ENCODE results near the gene NOC3L.
"Not testable (repeated sequence)": the region's sequence is repeated elsewhere in the genome, so short reads cannot be mapped to it uniquely, and the experiment has no call there.

The NOC3L gene

DNA sequence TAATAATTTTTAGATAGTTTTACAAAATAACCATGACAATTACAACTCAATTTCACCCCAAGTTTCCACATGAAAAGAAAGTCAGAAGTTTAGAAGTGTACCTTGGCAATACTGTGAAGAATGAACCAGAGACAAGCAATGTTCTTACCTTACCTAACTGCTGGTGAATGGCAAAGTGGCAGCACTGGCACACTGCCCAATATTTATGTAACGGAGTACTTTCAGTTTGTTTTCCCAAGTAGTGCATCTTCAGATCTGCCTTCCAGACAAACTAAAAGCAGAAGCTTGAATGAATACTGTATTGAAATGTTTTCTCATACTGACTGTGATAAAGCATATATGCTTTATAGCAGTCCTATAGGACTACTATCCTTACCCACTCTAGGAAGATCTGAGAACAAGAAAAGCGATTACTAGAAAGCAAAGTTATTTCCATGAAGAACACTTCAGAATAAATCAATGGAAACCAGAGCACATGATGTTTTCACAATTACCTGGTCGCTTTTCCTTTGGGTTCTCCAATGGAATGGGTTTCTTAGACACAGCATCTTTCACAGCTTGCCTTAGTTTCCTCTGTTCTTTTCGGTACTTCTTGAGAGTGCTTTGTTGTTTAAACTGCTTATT, 1.5 kb downstream of the NOC3L start:
- DNase-seq = no peak

DNA sequence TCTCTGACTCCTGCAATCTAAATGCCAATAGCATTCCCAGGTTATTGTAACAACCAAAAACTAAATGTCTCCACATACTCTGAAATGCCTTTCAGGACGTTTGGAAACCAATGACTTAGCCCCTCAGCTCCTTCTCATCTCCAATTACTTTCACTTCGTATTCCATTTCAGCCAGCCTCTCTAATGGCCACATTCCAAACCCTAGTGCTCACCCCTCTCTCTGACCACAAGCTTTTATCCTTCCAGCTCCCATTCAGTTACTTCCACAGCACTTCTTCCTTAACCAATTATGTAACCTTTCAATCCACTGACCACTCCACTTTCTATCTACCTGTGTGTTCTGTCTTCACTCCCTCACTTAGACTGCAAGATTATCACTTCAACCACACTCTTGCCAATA, 4.3 kb downstream of the NOC3L start:
- DNase-seq = no peak

DNA sequence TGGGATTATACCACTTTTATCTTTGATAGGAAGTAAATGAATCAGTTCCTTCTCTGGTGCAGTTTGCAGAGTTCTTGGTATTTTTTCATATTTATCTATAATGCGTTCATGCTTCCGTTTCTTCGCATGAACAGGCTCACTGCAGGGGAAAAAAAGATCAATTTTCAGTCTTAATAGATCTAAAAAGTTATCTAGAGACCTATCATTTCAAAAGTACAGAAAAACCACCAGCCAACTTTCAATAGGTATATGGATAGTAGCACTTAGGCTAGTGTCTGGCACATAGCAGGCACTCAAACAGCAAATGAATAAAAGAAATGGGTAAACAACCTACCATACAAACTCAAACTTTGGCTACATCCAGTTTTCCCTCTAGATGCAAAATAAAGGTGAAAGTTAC, 5.5 kb downstream of the NOC3L start:
- DNase-seq = no peak

- no peak for DNase-seq
These were observed 6.9 kb downstream of the NOC3L start for GRCh38 chr10:94355841-94356240.

GRCh38 chr10:94353336-94353735, 9.4 kb downstream of the NOC3L start:
- no peak for DNase-seq

DNA sequence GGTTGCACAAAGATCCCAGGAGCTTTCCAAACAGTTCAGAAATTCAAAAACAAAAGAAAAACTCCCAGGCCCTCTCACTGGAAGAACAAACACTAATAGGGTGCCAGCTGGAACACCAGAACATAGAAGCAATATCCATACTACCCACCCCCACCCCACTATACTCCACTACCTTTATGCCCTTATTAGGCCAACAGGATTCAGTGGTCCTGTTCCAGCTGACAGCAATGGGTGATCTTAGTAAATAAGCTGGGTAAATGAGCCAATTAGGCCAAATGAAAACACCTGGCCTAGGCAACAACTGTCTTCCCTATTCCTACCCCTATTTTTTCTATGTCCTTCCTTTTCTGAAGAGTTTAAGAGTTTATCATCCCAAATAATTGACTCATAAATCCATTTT, 11.7 kb downstream of the NOC3L start:
- no peak for DNase-seq

DNA sequence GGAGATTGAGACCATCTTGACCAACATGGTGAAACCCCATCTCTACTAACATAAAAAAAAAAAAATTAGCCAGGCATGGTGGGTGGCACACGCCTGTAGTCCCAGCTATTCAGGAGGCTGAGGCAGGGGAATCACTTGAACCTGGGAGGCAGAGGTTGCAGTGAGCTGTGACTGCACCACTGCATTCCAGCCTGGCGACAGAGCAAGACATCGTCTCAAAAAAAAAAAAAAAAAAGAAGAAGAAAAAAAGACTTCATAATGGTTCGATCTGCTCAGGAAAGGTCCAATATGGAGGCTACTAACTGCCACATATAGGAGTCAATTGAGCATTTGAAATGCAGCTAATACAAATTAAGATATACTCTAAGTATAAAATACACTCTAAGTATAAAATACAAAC, 12.2 kb downstream of the NOC3L start:
- DNase-seq = not testable (repeated sequence)

DNA sequence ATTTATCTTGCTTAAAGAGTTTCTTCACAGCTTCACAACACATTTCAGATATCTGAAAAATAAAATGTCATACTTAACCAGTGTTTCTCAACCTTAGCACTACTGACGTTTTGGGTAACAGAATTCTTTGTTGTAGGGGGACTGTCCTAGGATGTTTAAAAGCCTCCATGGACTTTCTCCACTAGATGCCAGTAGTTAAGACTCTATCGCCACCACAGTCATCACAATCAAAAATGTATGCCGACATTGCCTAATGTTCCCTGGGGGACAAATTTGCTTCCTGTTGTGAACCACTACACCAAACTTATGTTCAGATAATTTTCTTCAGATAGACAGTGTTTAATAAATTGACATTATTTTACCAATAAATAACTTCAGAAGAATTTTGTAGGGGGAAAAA, 13.4 kb downstream of the NOC3L start:
- DNase-seq = no peak

DNA sequence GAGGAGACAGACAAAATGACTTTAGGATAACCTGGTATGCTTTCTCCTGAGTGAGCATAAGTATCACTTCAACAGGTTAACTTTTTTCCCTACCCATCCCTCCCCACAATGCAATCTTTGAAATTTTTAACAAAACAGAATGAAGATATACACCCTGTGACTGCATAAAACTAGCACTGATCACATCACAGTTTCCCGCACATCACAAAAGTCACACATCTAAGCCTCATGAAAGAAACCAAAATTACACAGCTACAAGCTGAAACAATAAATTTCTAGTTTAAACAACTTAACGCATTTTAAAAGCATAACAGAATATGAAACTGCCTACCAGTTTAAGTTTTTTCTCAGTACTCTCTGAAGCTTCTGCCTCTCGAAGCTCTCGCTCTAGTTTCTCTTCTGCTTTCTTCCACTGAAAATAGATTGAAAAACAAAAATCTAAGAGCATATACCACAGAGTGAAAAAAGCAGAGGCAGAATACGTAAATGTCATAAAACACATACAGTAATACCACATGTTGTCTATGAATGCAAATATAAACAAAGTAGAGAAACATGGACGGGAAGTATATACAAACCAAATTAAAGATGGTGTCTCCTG, 18.1 kb downstream of the NOC3L start:
- no peak for DNase-seq

DNA sequence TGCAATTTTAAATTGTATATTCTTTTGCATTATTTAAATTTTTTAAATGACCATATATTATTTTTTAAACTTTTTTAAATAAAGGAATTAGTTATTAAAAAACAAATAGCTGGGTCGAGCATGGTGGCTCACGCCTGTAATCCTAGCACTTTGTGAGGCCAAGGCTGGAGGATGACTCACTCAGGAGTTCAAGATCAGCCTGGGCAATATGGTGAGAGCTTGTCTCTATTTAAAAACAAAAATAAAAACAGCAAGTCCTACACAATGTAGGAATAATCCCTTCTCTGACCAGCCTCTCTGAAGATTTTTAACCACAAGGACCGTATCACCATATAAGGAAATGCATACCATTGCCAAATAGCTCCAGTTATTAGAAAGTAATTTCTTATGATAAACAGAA, 19.6 kb downstream of the NOC3L start:
- DNase-seq = no peak

- DNase-seq = no peak
These were observed 27.9 kb downstream of the NOC3L start for GRCh38 chr10:94334857-94335256.

GRCh38 chr10:94333051-94333450, 29.7 kb downstream of the NOC3L start:
- no peak for DNase-seq

DNA sequence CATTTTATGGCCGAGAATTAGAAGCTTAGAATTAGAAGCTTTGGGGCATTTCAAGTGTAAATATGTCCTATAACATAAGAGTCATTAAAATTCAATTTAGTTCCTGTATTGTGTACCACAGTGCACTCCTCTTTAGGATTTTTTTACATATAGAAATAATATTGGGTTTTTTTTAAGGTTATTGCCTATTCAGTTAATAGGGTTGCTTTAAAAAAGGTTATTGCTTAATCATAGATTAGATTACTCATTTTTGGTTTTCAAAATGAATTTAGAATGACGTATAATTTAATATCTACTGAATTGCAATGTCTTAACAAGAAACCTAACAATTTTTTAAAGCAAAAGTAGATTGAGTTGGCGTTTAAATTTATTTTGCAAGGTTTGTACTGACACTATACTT, 34.1 kb downstream of the NOC3L start:
- no peak for DNase-seq

GRCh38 chr10:94327649-94328048, 35.1 kb downstream of the NOC3L start:
- DNase-seq = no peak

DNA sequence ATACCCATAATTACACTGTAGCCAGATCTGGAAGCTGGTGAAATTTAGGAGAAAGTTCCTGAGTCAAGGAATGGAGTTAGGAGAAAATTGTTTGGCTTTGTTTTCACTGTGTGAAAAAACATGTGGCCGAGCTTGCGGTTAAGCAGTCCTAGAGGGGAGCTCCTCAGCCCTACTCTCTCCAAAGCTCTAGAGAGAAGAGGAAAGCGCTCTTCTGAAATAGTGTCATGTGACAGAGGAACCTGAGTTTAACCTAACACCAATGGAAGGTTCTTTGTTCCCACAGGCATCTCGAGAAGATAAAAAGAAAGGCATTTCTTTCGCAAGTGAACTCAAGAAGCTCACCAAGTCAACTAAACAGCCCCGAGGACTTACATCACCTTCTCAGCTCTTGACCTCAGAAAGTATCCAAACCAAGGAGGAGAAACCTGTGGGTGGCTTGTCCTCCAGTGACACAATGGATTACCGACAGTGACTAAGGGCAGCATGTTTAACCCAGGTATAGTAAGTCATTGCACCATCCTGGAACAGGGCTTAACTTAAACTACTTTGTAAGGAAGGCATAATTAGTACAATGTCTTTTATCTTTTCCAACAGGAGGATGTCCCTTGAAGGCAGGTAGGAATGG, 38.0 kb downstream of the NOC3L start:
- DNase-seq = no peak

DNA sequence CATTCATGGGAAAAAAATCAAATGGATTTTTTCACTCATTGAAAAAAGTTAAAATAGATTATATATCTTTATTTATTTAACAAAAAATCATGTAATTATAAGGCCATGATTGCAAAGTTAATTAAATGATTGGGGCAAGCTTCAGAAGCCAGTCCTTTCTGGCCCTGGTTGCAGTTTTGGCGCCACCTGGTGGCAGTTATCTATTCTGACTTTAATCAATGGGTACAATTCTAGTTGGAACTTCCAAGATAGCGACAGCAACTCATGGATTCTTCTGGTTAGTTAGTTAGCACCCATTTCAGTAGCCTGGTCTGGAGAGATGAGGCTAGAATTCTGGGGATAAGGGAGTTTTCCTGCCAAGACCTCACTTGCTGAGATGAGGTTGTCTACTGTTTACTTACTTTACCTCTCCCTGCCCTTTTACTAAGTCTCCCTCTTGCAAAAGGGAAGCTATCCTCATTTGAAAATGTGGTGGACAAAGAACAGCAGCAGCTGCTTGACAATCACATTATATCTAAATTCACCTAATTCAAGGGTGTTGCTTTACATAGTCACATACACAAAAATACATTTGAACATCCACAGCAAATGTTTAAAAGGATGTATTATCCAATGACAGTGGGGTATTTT, 42.3 kb downstream of the NOC3L start:
- peak in 1 of 2 experiments; percentile 28 for DNase-seq

DNA sequence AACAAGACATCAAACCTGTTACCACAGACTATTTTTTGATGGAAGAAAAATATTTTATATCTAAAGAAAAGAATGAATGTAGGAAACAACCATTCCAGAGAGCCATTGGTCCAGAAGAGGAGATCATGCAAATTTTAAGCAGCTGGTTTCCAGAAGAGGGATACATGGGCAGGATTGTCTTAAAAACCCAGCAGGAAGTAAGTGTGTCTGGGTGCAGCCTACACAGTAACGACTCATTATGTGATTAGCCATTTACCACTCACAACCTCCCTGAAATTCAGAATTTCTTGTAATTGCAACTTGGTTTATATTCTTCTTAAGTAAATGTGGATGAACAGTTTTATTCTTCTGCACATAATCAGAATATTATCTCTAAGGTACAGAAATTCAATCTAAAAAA, 46.2 kb downstream of the NOC3L start:
- DNase-seq = no peak

DNA sequence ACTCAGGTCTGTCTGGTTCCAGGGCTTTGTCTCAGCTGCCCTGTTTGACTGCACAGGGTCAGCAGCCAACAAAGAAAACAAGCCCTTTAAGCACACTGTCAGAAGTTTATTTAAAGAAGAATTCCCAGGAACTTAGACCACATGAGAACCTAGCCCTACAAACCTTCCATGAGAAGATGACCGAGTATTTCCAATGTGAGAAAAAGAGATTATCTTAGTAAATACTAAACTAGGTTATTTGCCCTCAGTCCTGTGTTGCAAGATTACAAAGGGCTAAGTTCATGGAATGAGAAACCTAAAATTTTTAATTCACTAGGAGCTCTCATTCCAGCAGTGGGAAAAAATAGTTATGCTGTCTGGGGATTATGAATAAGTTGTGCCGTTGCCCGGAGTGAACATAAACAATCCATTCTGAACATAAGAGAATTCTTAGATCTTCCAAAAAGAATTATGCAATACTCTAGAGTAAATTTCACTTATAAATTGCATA, 46.7 kb downstream of the NOC3L start:
- no peak for DNase-seq

- no peak for DNase-seq
These were observed 47.7 kb downstream of the NOC3L start for GRCh38 chr10:94315024-94315451.

DNA sequence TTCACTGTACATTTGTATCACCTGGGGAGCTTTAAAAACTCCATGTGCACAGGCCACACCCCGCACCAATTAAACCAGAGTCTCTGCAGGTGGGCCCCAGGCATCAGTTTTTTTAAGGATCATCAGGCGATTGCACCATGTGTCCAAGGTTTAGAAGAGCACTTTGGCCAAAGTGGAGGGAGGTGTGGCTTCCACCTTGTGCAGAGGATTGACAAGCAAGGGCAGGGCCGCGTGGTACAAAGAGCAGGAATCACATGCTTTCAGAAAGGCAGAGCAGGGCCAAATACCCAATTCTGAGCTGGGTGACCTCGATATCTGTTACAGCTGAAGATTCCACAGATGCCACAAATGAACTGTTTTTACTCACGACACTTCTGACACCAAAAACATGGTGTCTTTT, 52.4 kb downstream of the NOC3L start:
- DNase-seq = no peak

DNA sequence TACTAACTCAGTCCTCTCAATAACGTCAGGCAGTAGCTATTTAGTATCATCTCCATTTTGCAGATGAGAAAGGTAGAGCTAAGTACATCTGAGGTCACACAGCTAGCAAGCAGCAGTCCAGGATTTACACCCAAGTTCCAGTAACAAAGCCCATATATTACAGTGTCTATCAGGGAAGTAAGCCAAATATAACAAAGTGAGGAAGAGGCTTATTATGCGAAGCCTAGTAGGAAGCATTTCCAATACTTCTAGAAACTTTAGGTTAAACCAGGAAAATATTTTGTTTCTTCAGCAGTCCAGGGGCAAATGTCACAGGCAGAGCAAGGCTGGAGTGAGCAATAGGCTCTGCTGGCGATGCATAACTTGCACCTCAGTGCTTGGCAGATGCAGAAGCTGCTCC, 53.9 kb downstream of the NOC3L start:
- DNase-seq = no peak

- no peak for DNase-seq
These were observed 55.6 kb downstream of the NOC3L start for GRCh38 chr10:94307046-94307615.

GRCh38 chr10:94303929-94304328, 58.8 kb downstream of the NOC3L start:
- no peak for DNase-seq

GRCh38 chr10:94300042-94300441, 62.7 kb downstream of the NOC3L start:
- no peak for DNase-seq

Data from NCI-H1930 (cell line).